Gastroesophageal sphincter (tissue), 2 donors: ENCODE measurements around the gene MYH11.

Experiments used
- EP300 ChIP-seq: sonication (generic); formaldehyde crosslinking; IDR thresholded peaks from one replicate; pipeline ENCODE4 v1.6.1; 2017; ENCODE audit warnings: antibody characterized with exemption, mild to moderate bottlenecking
- POLR2A ChIP-seq, 2 donors: fragments of 450-650 bp; IDR thresholded peaks; one replicate each; pipeline ENCODE4 v1.6.1; 2017; ENCODE audit warnings: antibody characterized with exemption in 2 of 2, mild to moderate bottlenecking in 2 of 2, moderate library complexity in 1 of 2
- POLR2AphosphoS5 ChIP-seq: sonication (generic); formaldehyde crosslinking; IDR thresholded peaks from one replicate; pipeline ENCODE4 v1.6.1; 2017; ENCODE audit warnings: antibody characterized with exemption

- peak; percentile 67 for TF ChIP-seq POLR2AphosphoS5
- peak; percentile 44 for TF ChIP-seq EP300
- no peak for TF ChIP-seq POLR2A (IDR thresholded peaks at IDR 0.05)
Measured at GRCh38 chr16:15770107-15770506, 86.7 kb downstream of the MYH11 start.
